HL-60/S4 (cell line): Measurements from ENCODE around the gene ANKRD36C.
"Not testable (repeated sequence)": the region's sequence is repeated elsewhere in the genome, so short reads cannot be mapped to it uniquely, and the experiment has no call there.

Experiments used
- in situ Hi-C: fragments of 300-500 bp; cut with MboI; formaldehyde crosslinking; loops from 2 replicates; pipeline ENCODE4 v1.14.3; 2022; ENCODE audit warnings: low sequenced_read_pairs

Gene ANKRD36C

GRCh38 chr2:96009833-96010232 is 18.2 kb upstream of the ANKRD36C start:
- in situ Hi-C loops, result loop anchor here (25.0 kb wide), 2 partner anchors 102 to 502 kb away; partner anchors contain the start of genes ADRA2B and NEURL3

- in situ Hi-C loops, result loop anchor here (25.0 kb wide), 2 partner anchors 104 to 504 kb away; partner anchors contain the start of genes ADRA2B and NEURL3
Measured at GRCh38 chr2:96008051-96008450, 16.4 kb upstream of the ANKRD36C start.

GRCh38 chr2:96006248-96006647 is 14.6 kb upstream of the ANKRD36C start:
- in situ Hi-C loops, result loop anchor here (25.0 kb wide), 2 partner anchors 106 to 506 kb away; partner anchors contain the start of genes ADRA2B and NEURL3

- in situ Hi-C loops, result not testable (repeated sequence)
Measured at GRCh38 chr2:95992520-95993272, 1.1 kb upstream of the ANKRD36C start.

GRCh38 chr2:95992102-95992501 is 478 bp upstream of the ANKRD36C start:
- in situ Hi-C loops, result not testable (repeated sequence)

- in situ Hi-C loops, result not testable (repeated sequence)
Measured at GRCh38 chr2:95990884-95991283, 740 bp downstream of the ANKRD36C start.

GRCh38 chr2:95951662-95952061 is 40.0 kb downstream of the ANKRD36C start:
- in situ Hi-C loops, result not testable (repeated sequence)

GRCh38 chr2:95948039-95948438 is 43.6 kb downstream of the ANKRD36C start:
- in situ Hi-C loops, result not testable (repeated sequence)

GRCh38 chr2:95939947-95940346 is 51.7 kb downstream of the ANKRD36C start:
- in situ Hi-C loops, result not testable (repeated sequence)

- in situ Hi-C loops, result not testable (repeated sequence)
Measured at GRCh38 chr2:95930740-95931139, 60.9 kb downstream of the ANKRD36C start.

- in situ Hi-C loops, result not testable (repeated sequence)
Measured at GRCh38 chr2:95917007-95917406, 74.6 kb downstream of the ANKRD36C start.

GRCh38 chr2:95915131-95915530 is 76.5 kb downstream of the ANKRD36C start:
- in situ Hi-C loops, result not testable (repeated sequence)

GRCh38 chr2:95911431-95911830 is 80.2 kb downstream of the ANKRD36C start:
- in situ Hi-C loops, result not testable (repeated sequence)

GRCh38 chr2:95894443-95894842 is 97.2 kb downstream of the ANKRD36C start:
- in situ Hi-C loops, result not testable (repeated sequence)

- in situ Hi-C loops, result not testable (repeated sequence)
Measured at GRCh38 chr2:95867929-95868328, 123.7 kb downstream of the ANKRD36C start.

GRCh38 chr2:95867047-95867677 is 124.5 kb downstream of the ANKRD36C start:
- in situ Hi-C loops, result not testable (repeated sequence)

GRCh38 chr2:95862121-95862520 is 129.5 kb downstream of the ANKRD36C start:
- in situ Hi-C loops, result not testable (repeated sequence)

- in situ Hi-C loops, result no loop called here
Measured at GRCh38 chr2:95836151-95836550, 155.5 kb downstream of the ANKRD36C start.

- in situ Hi-C loops, result not testable (repeated sequence)
Measured at GRCh38 chr2:95834077-95835013, 157.3 kb downstream of the ANKRD36C start.

- in situ Hi-C loops, result not testable (repeated sequence)
Measured at GRCh38 chr2:95824218-95824617, 167.4 kb downstream of the ANKRD36C start.

- in situ Hi-C loops, result not testable (repeated sequence)
Measured at GRCh38 chr2:95817521-95817920, 174.1 kb downstream of the ANKRD36C start.
